HG03575 (cell line): ENCODE measurements around the gene ARHGAP26.

Source experiments
- ATAC-seq: cut with Tn5 transposase; IDR thresholded peaks from one replicate; pipeline ENCODE4 v1.9.1; 2021; ENCODE audit not compliant: unreplicated experiment, insufficient number of reproducible peaks, low FRiP score; ENCODE audit errors: extremely low read depth

ARHGAP26 gene

GRCh38 chr5:143006501-143006900 lies 236.3 kb downstream of the ARHGAP26 start:
- no peak for ATAC-seq

GRCh38 chr5:143008032-143008431 lies 237.9 kb downstream of the ARHGAP26 start:
- ATAC-seq: no peak

GRCh38 chr5:143008809-143009521 lies 238.8 kb downstream of the ARHGAP26 start:
- ATAC-seq: peak; percentile 49

- ATAC-seq: no peak
These were observed 240.2 kb downstream of the ARHGAP26 start for GRCh38 chr5:143010351-143010750.

GRCh38 chr5:143011585-143011984 lies 241.4 kb downstream of the ARHGAP26 start:
- ATAC-seq: no peak

GRCh38 chr5:143013176-143013891 lies 243.2 kb downstream of the ARHGAP26 start:
- ATAC-seq: no peak

GRCh38 chr5:143014017-143014651 lies 244.0 kb downstream of the ARHGAP26 start:
- no peak for ATAC-seq

GRCh38 chr5:143016777-143017516 lies 246.8 kb downstream of the ARHGAP26 start:
- no peak for ATAC-seq

- ATAC-seq: no peak
These were observed 247.4 kb downstream of the ARHGAP26 start for GRCh38 chr5:143017541-143017940.

- no peak for ATAC-seq
These were observed 247.8 kb downstream of the ARHGAP26 start for GRCh38 chr5:143017992-143018391.

GRCh38 chr5:143019157-143019556 lies 249.0 kb downstream of the ARHGAP26 start:
- no peak for ATAC-seq

GRCh38 chr5:143019614-143020515 lies 249.7 kb downstream of the ARHGAP26 start:
- peak; percentile 71 for ATAC-seq

- ATAC-seq: no peak
These were observed 251.4 kb downstream of the ARHGAP26 start for GRCh38 chr5:143021595-143021994.

GRCh38 chr5:143023411-143024096 lies 253.4 kb downstream of the ARHGAP26 start:
- peak; percentile 34 for ATAC-seq

GRCh38 chr5:143024228-143024920 lies 254.2 kb downstream of the ARHGAP26 start:
- no peak for ATAC-seq

- no peak for ATAC-seq
These were observed 255.2 kb downstream of the ARHGAP26 start for GRCh38 chr5:143025376-143025775.

- ATAC-seq: no peak
These were observed 255.8 kb downstream of the ARHGAP26 start for GRCh38 chr5:143025971-143026370.
